Measurements from ENCODE around the gene TMED4.
"Not testable (repeated sequence)": the region's sequence is repeated elsewhere in the genome, so short reads cannot be mapped to it uniquely, and the experiment has no call there.

Gene TMED4

DNA sequence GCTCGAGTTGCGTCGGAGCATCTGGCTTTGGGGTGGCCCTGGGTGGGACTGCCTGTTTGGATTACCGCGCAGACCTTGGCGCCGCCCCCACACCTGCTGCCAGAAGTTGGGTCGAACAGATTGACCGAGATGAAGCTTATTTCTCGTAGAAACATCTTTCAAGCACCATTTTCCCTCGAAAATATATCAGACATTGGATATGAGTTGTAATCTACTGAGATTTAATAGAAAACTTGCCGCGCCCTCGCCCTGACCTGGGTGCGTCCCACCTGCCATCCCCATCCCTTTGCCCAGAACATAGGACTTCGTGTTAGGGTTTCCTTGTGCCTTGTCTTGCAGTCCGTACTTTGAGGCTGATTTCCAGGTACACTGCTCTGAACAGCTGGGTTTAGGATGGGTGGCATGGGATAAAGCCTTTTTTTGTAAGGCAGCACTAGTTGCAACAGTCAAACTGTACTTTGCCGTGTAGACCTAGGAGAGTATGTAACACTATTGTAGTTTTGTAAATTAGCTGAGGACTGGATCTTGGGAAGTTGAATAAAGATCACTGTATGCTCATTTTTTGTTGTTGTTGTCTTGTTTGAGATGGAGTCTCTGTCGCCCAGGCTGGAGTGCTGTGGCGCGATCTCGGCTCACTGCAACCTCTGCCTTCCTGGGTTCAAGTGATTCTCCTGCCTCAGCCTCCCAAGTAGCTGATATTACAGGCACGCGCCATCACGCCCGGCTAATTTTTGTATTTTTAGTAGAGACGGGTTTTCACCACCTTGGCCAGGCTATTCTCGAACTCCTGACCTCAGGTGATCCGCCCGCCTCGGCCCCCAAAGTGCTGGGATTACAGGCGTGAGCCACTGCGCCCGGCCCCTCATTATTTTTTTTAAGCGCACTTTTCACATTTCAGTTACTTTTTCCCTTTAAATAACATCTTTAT is 25.4 kb upstream of the TMED4 start:
- FAIRE-seq, result no peak

DNA sequence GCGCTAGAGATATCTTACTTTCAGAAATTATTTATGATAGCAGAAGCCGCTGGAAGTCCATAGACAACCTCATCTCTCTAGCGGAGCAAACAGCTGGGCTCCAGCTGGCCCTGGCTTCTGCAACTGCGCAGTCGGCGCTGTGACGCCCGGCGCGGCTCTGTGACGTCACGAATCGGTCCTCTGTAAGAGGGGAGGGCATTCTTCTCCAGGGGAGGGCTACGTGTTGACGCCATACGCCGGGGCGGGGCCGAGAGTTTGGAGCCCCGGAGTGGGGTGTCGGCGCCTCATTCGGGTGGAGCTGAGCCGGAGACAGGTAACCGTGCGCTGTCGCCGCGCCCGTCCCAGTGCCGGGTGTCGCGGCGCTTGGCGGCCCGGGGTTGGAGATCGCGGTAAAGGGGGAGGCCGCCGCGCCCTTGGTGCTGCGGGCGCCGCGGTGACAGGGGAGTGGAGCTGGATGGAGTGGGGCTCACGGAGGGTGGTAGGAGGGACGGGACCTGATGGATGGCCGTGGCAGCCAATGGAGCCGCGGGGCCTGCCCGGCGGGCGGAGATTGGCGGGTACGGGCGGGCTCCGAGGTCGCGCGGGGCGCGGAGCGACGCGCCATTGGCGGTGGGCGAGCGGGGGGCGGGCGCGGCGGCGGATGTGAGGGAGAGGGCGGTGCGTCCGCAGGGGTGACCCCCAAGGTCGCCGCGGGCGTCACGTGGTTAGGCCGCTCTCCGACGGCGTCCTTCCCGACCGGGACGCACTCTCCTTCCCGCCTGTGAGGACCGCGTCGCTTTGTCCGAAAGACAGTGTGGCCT is 24.5 kb upstream of the TMED4 start, which contains the start of gene OGDH:
Gene OGDH, plus strand, starts transcription at position 287 of the 800 bp plus-strand sequence. CDS start 17,717 bp downstream, outside the sequence.
- FAIRE-seq, result peak; percentile 68

DNA sequence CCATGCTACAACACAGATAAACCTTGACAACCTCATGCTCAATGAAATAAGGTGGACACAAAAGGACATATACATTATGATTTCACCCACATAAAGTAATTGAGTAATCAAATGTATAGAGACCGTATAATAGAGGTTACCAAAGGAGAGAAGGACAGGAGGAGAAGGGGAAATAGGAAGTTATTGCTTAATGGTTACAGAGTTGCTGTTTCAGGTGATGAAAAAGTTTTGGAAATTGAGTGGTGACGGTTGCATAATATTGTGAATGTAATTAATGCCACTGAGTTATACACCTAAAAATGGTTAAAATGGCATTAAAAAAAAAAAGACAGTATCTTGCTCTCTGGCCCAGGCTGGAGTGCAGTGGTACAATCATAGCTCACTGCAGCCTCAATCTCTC is 22.9 kb upstream of the TMED4 start:
- FAIRE-seq, result no peak

DNA sequence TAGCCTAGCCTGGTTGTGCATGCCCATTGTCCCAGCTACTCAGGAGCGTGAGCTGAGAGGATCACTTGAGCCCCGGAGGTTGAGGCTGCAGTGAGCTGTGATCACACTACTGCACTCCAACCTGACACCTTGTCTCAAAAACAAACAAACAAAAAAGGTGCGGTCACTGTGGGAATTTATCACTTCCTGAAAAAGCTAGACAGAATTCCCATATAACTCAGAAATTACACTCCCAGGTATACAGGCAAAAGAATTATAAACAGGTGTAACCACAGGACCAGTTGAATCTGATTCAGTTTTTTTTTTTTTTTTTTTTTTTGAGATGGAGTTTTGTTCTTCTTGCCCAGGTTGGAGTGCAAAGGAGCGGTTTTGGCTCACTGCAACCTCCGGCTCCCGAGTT is 21.2 kb upstream of the TMED4 start:
- FAIRE-seq, result no peak

DNA sequence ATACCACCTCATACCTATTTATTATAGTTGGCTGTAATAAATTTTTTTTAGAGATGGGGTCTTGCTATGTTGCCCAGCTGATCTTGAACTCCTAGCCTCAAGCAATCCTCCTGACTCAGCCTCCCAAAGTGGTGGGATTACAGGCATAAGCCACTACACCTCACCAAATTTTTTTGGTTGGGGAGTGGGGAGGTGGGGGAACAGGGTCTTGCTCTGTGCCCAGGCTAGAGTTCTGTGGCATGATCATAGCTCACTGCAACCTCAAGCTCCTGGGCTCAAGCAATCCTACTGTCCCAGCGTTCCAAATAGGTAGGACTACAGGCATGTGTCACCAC is 20.5 kb upstream of the TMED4 start:
- no peak for FAIRE-seq

DNA sequence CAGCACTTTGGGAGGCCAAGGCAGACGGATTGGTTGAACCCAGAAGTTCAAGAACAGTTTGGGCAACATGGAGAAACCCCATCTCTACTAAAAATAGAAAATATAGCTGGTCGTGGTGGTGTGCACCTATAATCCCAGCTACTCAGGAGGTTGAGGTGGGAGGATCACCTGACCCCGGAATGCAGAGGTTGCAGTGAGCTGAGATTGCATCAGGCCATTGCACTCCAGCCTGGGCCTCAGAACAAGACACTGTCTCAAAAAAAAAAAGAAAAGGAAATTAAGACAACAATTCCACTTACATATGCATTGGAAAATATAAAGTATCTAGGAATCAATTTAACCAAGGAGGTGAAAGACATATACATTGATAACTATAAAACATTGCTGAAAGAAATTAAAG is 17.2 kb upstream of the TMED4 start:
- no peak for FAIRE-seq

DNA sequence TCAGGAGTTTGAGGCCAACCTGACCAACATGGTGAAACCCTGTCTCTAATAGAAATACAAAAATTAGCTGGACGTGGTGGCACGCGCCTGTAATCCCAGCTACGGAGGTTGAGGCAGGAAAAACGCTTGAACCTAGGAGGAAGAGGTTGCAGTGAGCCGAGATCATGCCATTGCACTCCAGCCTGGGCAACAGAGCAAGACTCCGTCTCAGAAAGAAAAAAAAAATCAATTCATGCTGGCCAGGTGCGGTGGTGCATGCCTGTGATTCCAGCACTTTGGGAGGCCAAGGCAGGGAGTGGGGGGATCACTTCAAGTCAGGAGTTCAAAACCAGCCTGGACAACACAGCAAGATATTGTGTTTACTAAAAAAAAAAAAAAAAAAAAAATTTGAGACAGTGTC is 15.2 kb upstream of the TMED4 start:
- FAIRE-seq, result not testable (repeated sequence)

DNA sequence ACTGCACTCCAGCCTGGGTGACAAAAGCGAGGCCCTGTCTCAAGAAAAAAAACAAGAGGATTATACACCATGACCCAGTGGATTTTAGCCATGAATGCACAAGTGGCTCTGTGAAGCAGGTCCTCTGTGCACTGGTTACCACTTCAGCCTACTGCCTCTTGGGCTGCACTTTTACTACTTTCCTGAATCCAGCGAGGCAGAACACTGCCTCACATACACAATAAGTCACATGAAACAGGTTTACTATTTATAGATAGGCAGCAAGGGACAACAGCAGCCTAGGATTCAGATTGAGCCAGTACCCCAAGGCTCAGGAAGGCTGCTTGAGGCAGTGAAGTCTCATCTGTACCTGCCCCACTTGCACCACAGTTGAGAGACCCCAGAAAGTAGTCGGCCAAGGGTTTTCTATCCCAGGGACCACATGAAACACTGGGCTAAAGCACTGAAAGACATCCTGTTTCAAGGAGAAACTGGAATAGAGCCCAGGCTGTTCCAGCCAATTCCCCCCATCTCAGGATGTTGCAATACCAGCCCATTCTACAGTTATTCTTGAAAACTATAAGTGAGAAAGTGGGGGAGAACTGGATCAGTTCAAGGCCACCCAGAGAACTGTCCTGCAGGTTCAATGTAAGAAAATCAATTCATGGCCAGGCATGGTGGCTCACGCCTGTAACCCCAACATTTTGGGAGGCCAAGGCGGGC is 14.1 kb upstream of the TMED4 start:
- FAIRE-seq, result no peak

DNA sequence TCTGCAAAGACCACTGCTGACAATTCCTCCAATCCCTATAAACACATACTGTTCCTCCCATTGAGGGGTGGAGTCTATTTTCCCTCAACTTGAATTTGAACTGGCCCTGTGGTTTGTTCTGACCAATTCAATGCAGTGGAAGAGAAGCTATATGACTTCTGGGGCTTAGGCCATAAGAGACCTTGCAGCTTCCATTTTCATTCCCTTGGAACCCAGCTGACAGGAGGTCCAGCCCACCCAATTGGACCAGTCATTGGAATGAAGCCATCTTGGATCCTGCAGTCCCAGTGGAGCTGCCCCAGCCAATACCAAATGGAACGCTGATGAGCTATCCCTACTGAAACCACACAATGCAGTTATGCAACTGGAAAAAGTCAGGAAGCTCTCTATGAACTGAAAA is 8.9 kb upstream of the TMED4 start:
- no peak for FAIRE-seq

DNA sequence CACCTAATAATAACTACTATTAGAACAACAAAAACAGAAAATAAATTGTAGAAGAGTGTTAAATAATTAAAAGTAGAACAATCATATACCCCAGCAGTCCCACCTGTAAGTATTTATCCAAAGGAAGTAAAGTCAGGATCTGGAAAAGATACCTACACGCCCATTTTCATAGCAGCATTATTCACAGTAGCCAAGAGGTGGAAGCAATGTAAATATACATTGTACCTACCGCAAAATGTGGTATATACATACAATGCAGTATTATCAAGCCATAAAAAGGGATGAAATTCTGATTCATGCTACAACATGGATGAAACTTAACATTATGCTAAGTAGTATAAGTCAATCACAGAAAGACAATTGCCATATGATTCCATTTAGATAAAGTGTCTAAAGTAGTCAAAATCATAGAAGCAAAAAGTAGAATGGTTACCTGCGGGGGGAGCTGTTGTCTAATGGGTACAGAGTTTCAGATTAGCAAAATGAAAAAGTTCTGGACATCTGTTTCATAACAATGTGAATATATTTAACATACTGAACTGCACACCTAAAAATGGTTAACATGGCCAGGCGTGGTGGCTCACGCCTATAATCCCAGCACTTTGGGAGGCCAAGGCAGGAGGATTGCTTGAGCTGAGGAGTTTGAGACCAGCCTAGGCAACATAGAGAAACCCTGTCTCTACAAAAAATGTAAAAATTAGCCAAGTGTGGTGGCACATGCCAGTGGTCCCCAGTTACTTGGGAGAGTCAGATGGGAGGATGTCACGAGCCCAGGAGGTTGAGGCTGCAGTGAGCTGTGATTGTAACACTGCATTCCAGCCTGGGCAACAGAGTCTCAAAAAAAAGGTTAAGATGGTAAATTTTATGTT is 6.0 kb upstream of the TMED4 start:
- FAIRE-seq, result no peak

DNA sequence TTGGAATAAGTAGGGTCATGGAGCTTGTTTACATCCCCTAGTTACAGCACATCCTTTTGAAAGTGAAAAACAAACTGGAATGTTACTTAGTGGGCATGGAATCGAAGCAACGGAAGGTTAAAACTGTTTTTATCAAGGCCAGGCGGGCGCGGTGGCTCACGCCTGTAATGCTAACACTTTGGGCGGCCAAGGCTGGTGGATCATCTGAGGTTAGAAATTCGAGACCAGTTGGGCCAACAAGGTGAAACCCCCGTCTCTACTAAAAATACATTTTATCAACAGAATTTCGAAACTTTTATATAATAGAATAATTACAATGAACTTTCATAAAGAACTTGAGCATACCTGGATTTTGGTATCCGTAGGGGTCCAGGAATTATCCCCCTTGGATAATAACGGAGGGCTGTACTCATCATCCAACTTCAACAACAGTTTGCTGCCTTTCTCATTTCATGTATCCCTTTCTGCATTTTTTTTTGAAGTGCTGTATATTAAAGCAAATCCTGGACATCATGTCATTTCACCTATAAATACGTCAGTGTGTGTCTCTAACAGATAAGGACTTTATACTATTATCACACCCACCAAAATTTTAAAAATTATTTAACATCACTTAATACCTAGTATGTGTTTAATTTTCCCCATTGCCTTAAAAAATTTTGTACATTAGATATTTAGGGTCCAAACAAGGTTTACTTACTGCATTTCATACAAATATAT is 1.3 kb upstream of the TMED4 start:
- FAIRE-seq, result no peak

DNA sequence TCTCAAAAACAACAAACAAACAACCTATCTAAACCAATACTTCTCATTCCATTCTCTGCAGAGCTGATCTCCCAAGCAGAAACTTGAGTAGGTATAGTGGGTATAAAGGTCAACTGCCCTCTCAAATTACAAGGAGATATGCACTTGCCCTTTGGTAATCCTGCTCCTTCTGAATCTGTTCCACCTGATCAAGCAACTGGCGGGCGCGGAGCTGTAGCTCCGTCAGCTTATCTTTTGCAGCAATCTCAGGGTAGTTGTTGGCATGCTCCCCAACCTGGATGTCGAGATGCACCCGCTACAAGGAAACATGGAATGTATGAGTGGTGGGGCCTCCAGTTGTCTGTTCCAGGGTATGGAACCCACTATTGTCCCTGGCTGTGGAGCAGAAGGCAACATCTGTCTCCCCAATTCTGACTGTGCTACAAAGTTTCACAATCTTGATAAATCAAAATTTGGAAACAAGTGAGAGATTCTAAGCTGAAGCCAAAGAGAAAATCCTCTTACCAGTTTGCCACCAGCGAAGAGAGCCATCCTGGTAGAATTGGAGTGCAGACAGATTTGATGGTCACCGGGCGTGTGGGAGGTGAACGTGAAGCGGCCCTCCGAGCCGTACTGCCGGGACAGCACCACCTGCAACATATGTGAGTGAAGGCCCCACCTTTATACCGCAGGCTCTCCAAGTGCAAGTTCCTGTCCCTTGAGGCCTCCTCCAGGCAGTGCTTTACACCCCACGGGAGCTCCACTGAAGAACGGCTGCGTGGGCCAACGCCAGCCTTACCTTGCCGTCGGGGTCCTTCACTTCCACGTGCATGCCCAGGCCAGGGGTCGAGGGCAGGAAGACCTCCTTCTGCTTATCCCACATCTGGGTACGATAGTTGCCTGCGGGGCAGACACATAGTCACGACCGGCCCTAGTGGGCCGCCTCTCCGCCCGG is 819 bp downstream of the TMED4 start:
- FAIRE-seq, result no peak

DNA sequence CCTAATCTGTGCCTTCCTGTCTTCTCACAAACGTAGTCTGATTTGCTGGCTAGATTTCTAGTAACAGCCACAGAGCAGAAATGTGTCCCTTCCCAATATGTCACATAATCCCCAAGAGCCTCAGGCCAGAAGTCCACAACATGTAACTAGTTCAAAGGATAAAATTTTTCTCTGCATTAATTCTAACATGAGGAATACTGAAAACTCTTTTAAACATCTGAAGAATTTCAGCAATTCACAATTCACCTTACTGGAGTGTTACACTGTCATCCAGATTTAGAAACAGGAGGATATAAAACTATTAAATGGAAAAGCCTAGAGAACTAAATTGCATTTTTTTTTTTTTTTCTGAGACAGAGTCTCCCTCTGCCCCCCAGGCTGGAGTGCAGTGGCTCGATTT is 5.8 kb downstream of the TMED4 start:
- FAIRE-seq, result no peak

DNA sequence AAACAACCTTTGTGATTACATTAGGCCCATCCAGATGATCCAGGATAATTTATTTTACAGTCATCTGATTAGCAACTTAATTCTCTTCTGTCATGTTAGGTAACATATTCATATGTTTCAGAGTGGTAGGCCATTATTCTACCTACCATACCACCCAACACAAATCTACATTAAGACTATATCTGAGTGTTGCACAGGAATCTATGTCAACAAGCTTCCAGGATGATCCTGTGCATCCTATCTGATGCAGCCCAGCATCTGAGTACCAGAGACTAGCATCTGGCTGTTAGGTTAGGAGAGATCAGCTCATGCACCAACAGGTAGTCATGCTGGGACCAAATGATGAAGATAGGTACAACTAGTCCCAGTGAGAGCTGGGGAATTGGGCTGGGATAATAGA is 7.0 kb downstream of the TMED4 start:
- no peak for FAIRE-seq

DNA sequence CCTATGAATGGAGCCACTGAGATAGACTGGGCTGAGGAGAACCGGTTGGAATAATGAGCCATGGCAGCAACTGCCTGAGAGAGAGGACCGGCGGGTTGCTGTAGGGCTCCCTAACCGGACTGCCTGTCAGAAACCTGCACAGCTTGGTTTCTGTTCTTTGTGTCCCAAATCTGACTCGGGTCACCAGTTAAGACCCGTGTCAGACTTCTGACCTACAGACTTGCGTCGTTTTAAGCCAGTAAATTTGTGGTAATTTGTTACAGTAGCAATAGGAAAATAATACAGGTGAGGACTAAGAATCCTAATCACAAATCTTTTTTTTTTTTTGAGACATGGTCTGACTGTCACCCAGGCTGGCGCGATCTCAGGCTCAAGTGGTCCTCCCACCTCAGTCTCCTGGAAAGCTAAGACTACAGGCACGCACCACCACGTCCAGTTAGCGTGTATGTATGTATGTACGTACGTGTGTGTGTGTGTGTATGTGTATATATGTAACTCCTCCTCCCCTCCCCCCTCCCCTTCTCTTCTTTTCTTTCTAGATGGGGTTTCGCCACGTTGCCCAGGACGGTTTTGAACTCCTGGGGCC is 7.7 kb downstream of the TMED4 start:
- no peak for FAIRE-seq

DNA sequence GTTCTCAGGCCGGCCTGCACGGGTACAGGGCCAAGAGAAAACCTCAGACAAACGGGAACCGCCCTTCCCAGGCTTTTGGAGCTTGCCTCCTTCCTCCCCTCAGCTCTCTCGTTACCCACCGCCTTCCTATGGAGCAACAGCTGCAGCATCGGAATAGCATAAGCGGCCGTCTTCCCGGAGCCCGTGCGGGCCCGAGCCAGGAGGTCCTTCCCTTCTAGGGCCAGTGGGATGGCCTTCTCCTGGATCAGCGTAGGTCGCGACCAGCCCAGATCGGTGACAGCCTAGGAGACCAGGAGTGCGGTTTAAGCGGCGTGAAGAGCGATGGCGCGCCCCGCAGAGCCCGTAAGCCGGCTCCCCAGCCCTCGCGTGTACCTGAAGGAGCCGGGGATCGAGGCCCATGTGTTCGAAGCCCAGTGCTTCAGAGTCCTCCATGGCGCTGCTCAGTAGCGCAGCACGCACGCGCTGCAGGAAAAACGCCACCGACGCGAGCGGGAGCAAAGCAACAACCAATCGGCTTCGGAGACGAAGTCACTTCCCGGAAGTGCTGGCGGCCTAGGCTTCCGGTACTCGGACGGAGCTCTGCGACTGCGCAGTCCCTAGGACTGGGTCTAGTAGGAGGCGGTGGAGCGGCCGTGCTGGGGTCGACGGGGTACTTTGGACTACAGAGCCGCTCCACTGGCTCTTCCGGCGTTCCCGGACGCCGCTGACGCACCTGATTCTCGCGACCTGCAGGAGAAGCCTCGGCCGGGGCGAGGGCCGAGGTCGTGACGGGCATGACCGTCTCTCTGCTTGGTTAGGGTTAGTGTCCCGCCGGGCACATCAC is 8.4 kb downstream of the TMED4 start, which contains the start of gene DDX56:
Gene DDX56, minus strand, starts transcription at position 445 of the 823 bp plus-strand sequence. Its CDS starts 13 bp downstream, at position 432.
- FAIRE-seq, result peak; percentile 19

DNA sequence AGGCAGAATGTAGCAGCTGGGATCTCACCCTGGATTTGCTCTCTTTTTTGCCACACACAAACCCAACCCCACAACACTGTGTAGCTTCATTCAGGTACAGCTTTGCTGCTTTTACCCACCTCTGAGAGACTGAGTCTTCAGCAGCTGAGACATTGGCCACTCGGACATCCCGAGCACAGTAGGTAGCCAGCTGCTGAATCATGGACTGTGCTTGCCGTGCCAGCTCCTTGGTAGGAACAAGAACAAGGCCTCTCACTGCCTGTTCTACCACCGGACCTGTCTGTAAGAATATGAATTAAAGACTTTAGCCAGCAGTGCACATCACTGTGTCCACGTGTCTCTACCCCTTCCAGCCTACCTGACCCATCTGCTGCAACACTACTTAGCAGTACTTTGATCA is 9.3 kb downstream of the TMED4 start:
- FAIRE-seq, result no peak

DNA sequence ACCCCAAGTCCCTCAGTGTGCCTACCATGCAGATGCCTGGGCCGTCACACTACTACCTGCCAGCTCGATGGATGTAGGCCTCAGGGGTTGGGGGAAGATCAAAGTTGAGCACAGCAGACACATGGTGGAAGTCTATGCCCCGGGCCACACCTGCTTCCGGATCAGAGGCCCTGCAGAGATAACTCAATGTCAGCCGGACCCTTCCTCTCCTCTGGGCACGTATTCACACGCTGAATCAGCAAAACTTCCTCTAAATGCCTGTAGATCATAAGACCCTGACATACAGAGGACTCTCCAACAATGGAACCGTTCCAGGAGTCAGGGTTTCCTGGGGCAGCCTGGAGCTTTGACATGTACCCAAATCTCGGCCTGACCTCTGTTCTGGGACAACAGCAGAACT is 12.1 kb downstream of the TMED4 start:
- no peak for FAIRE-seq

All from TTC549 (cell line).